NCI-H2107 treated with DMSO at 0.1 percent for 48 hours (cell line): ENCODE results near the gene ARSB.
A peak's percentile ranks its signal among the peaks of the same experiment; 100 is the strongest.
"Not testable (repeated sequence)": the region's sequence is repeated elsewhere in the genome, so short reads cannot be mapped to it uniquely, and the experiment has no call there.

Experiments
- DNase-seq: peaks from one replicate; lab custom pipeline; 2025; ENCODE audit not compliant: unreplicated experiment; lab: John Stamatoyannopoulos, UW

Gene ARSB

GRCh38 chr5:78956901-78957300, 28.2 kb downstream of the ARSB start:
- DNase-seq: no peak

GRCh38 chr5:78953092-78953800, 31.9 kb downstream of the ARSB start:
- DNase-seq: no peak

DNA sequence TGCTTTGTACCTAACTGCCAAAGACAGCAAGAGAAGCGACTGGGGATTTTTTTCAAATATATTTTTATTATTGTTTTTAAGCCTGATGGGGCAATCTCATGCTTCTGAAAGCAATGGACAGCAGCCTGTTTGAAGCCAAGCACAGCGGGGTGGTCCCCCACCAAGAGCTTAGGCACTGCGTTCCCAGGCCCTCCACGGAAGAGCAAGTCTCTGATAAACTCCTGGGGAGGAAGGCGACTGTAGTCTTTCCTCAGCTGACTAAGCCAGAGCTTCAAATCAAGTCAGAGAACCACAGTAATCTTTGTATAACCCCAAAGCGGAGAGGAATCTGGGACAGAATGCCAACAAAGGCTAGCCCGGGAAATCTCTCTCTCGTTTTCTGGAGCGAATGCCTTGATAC, 54.4 kb downstream of the ARSB start:
- no peak for DNase-seq

- no peak for DNase-seq
Measured at GRCh38 chr5:78929833-78930232, 55.3 kb downstream of the ARSB start.

DNA sequence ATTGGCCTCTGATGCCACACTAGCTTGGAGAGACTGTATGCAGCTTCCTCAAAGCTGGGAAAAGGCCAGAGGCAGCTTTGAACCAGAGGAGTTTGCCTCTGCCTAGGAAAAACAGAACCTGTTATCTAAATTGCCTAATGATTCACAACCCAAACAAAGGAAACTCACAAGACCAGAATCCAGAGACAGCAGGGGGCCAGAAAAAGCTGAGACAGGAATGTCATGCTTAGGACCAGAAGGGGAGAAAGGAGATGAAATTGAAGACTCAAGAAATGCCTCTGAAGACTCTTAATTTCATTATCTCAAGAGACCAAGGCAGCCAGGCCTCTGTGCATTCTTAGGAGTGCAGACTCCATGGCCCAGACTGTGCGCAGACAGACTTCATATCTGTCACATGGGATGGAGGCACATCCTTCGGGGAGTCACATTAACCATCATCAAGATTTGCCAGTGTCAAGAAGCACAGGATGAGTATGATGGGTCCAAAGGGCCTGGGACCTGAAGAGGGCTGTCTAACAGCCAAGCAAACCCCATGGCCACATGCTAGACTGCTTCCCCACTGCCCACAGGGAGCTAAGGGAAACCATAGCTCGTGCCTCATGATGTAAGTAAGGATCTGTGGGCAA, 57.3 kb downstream of the ARSB start:
- no peak for DNase-seq

GRCh38 chr5:78926252-78926651, 58.9 kb downstream of the ARSB start:
- DNase-seq: no peak

- no peak for DNase-seq
Measured at GRCh38 chr5:78925129-78925876, 59.8 kb downstream of the ARSB start.

GRCh38 chr5:78923622-78923970, 61.5 kb downstream of the ARSB start:
- no peak for DNase-seq

GRCh38 chr5:78922879-78923621, 62.1 kb downstream of the ARSB start:
- no peak for DNase-seq

- DNase-seq: no peak
Measured at GRCh38 chr5:78920604-78921003, 64.5 kb downstream of the ARSB start.

DNA sequence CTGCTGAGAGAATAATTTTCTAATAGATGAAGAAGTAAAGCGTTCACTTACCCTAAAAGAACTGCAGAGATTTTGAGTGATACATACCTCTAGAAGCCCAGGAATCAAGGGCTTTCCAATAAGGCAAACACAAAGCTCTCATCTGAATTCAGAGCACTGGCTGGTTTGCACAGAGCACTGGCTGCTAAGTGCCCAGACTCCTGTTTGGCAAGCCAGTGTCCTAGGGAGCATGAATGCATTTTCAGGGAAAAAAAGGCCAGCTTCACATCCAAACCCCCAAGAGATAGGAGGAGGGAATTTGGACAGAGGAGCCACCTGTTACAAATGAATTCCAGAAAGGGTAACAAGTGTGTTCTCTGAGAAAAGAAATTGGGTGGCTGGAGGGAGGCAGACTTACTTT, 65.3 kb downstream of the ARSB start:
- DNase-seq: no peak

DNA sequence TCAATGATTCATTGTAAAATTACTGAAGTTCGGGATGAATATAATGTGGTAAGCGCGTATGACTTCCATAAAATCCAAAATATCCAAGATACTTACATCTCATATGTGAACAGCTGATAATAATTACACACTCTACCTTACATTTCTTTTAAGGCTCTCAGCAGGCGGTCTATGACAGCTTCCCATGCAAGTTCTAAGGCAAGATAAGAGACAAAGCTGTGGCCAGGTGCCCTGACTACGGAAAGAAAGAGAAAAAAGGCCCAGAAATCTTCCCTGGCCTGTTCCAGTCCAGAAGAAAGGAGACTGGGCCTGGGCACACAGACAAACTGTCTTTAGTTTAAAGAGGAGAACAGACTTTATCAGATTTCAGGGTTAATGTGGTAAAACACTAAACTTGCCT, 69.1 kb downstream of the ARSB start:
- no peak for DNase-seq

GRCh38 chr5:78915170-78915569, 69.9 kb downstream of the ARSB start:
- no peak for DNase-seq

DNA sequence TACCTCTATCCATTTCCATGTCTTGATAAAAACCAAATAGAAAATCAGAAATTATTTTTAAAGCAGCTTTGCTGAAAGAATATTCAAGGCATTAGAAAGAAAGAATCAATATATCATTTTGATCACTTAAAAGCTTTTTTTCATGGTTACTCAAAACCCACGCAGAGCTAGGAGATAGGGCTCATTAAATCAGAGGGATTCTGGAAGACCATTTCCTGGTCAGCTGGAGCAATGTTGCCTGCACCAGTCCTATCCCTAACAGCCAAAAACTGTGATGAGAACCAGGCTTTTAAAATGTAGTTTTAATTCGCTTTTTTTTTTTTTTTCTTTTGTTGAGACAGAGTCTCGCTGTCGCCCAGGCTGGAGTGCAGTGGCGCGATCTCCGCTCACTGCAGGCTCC, 72.3 kb downstream of the ARSB start:
- DNase-seq: no peak

GRCh38 chr5:78912085-78912771, 72.9 kb downstream of the ARSB start:
- peak; percentile 57 for DNase-seq

DNA sequence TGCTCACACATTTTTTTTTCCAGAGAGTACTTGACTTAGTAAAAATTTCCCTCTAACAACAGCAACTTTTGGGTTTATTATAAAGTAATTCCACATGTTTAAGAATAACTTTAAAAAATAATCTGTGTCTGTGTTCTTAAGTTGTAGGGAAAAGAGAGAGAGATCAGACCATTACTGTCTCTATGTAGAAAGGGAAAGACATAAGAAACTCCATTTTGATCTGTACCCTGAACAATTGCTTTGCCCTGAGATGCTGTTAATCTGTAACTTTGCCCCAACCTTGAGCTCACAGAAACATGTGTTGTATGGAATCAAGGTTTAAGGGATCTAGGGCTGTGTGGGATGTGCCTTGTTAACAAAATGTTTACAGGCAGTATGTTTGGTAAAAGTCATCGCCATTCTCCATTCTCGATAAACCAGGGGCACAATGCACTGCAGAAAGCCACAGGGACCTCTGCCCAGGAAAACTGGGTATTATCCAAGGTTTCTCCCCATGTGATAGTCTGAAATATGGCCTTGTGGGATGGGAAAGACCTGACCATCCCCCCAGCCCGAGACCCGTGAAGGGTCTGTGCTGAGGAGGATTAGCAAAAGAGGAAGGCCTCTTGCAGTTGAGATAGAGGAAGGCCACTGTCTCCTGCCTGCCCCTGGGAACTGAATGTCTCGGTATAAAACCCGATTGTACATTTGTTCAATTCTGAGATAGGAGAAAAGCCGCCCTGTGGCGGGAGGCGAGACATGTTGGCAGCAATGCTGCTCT, 75.7 kb downstream of the ARSB start:
- DNase-seq: not testable (repeated sequence)

GRCh38 chr5:78908173-78909061, 76.7 kb downstream of the ARSB start:
- DNase-seq: peak; percentile 75

GRCh38 chr5:78907255-78907891, 77.7 kb downstream of the ARSB start:
- no peak for DNase-seq
